Keratinocyte (primary cell): ENCODE measurements around the gene DCAF8. TPM values are rescaled to one million over a fixed set of nuclear protein-coding genes. Genes with fewer than 3 reads are reported as not detected.

Experiments
- DNase-seq: peaks from one replicate; pipeline ENCODE4 v3.0.0-alpha.2; 2011; ENCODE audit warnings: low read depth, missing footprints, low spot score
- FAIRE-seq: peaks from 2 replicates; lab custom pipeline; 2011; peaks lifted over from hg19 to GRCh38; lab: Jason Lieb, UNC
- H2AFZ ChIP-seq: 2 replicates; pipeline ENCODE4 v1.6.0; 2012; ENCODE audit warnings: low read length, control low read depth, inconsistent platforms; ENCODE audit not compliant: control insufficient read depth
- H3K27ac ChIP-seq: 2 replicates; pipeline ENCODE4 v1.5.1; 2011; ENCODE audit warnings: low read length; ENCODE audit not compliant: control insufficient read depth, insufficient read depth
- H3K27me3 ChIP-seq: 3 replicates; pipeline ENCODE4 v1.6.0; 2011; ENCODE audit warnings: low read length; ENCODE audit not compliant: control insufficient read depth, insufficient read depth; ENCODE audit errors: extremely low read depth
- H3K36me3 ChIP-seq, 2 experiments: 2 replicates in 1 of 2; 3 replicates in 1 of 2; pipeline ENCODE4 v1.5.1; 2011; ENCODE audit warnings: low read length in 2 of 2, mild to moderate bottlenecking in 1 of 2; ENCODE audit not compliant: control insufficient read depth in 2 of 2, insufficient read depth in 2 of 2; ENCODE audit errors: extremely low read depth in 1 of 2
- H3K4me1 ChIP-seq: 3 replicates; pipeline ENCODE4 v1.5.1; 2011; ENCODE audit warnings: low read length; ENCODE audit not compliant: control insufficient read depth, insufficient read depth; ENCODE audit errors: extremely low read depth
- H3K4me2 ChIP-seq: 3 replicates; pipeline ENCODE4 v1.6.0; 2011; ENCODE audit warnings: low read depth, low read length; ENCODE audit not compliant: control insufficient read depth, insufficient read depth; ENCODE audit errors: extremely low read depth
- H3K4me3 ChIP-seq, 3 experiments: fragments of 200-600 bp in 1 of 3; sonication (generic) in 1 of 3; 2 replicates in 2 of 3; 3 replicates in 1 of 3; pipeline ENCODE4 v1.5.1; 2011 to 2016; ENCODE audit warnings: low read length in 3 of 3, mild to moderate bottlenecking in 3 of 3, control low read depth in 2 of 3, inconsistent platforms in 1 of 3, low read depth in 1 of 3, mixed read lengths in 1 of 3, mixed run types in 1 of 3, moderate library complexity in 1 of 3; ENCODE audit not compliant: control insufficient read depth in 2 of 3, insufficient read depth in 2 of 3; ENCODE audit errors: extremely low read depth in 1 of 3
- H3K79me2 ChIP-seq: 2 replicates; pipeline ENCODE4 v1.6.0; 2012; ENCODE audit warnings: low read length; ENCODE audit not compliant: control insufficient read depth, insufficient read depth
- H3K9ac ChIP-seq: 3 replicates; pipeline ENCODE4 v1.6.0; 2011; ENCODE audit warnings: low read length; ENCODE audit not compliant: control insufficient read depth, insufficient read depth; ENCODE audit errors: extremely low read depth
- H3K9me1 ChIP-seq: 3 replicates; pipeline ENCODE4 v1.6.0; 2011; ENCODE audit warnings: low read length; ENCODE audit not compliant: control insufficient read depth, insufficient read depth; ENCODE audit errors: extremely low read depth
- H3K9me3 ChIP-seq: 2 replicates; pipeline ENCODE4 v1.5.1; 2012; ENCODE audit warnings: low read depth, low read length; ENCODE audit not compliant: control insufficient read depth
- H4K20me1 ChIP-seq: 3 replicates; pipeline ENCODE4 v1.6.0; 2011; ENCODE audit warnings: low read length; ENCODE audit not compliant: control insufficient read depth, insufficient read depth; ENCODE audit errors: extremely low read depth
- CTCF ChIP-seq, 3 experiments: IDR thresholded peaks in 1 of 3; conservative IDR thresholded peaks in 1 of 3; optimal IDR thresholded peaks in 1 of 3; 2 replicates in 2 of 3; 3 replicates in 1 of 3; pipeline versions ENCODE3 to v1.5.1; 2011; ENCODE audit warnings: low read length in 3 of 3, mild to moderate bottlenecking in 3 of 3, moderate library complexity in 2 of 3, control low read depth in 1 of 3, inconsistent platforms in 1 of 3; ENCODE audit not compliant: insufficient read depth in 2 of 3; ENCODE audit errors: extremely low read depth in 1 of 3
- EZH2 ChIP-seq: IDR thresholded peaks from one replicate; pipeline ENCODE4 v1.6.1; 2012; ENCODE audit warnings: inconsistent platforms, mild to moderate bottlenecking, low read length, moderate library complexity
- dilution Hi-C: fragments of 300-500 bp; cut with MboI; formaldehyde crosslinking; loops from one replicate; pipeline ENCODE4 v1.7.0; 2020; ENCODE audit warnings: low sequenced_read_pairs; ENCODE audit not compliant: extremely low pct_ligation_motif_present
- polyA plus RNA-seq, 5 experiments: library from polyadenylated mRNA; depleted of rRNA in 3 of 5; stranded (reverse) in 3 of 5; stranded (forward) in 1 of 5; unstranded in 1 of 5; fragments of >200 nt; gene quantifications; 1 replicate in 1 of 5; 2 replicates in 3 of 5; 3 replicates in 1 of 5; pipeline versions ENCODE4 v1.2.1 to v1.2.3, GENCODE V29; 2011 to 2012; ENCODE audit warnings: missing spikeins in 2 of 5, low read depth in 1 of 5, low replicate concordance in 1 of 5

The DCAF8 gene
- polyA plus RNA-seq, 1 donor (not counting 4 experiments of a cell fraction or from before 2014, with no cell fraction given): 81.2 TPM

GRCh38 chr1:160193832-160194736 is 68.3 kb downstream of the DCAF8 start:
- H3K9me3 ChIP-seq: no peaks in the 10 kb centered on the region
- DNase-seq (no peak), FAIRE-seq (no peak)
- no peaks in the 10 kb centered on the region for H3K9me1 ChIP-seq
- TF ChIP-seq CTCF (optimal IDR thresholded peaks at IDR 0.05 in 1 of 3, IDR thresholded peaks at IDR 0.05 in 1 of 3, conservative IDR thresholded peaks at IDR 0.05 in 1 of 3; ENCODE audit: extremely low read depth in 1 of 3, insufficient read depth in 2 of 3, low read length in 3 of 3): no peak
- TF ChIP-seq EZH2: no peak
- H3K4me2 ChIP-seq: no peak overlapping the region
- no peaks in the 10 kb centered on the region for H3K27me3 ChIP-seq
- H3K4me1 ChIP-seq: no peaks in the 10 kb centered on the region
- H3K36me3 ChIP-seq: no peaks in the 10 kb centered on the region
- no peak overlapping the region for H3K4me3 ChIP-seq
- H2AFZ ChIP-seq: no peak overlapping the region
- H3K27ac ChIP-seq: no peak overlapping the region
- H4K20me1 ChIP-seq: no peaks in the 10 kb centered on the region
- dilution Hi-C loops: no loop called here
- no peaks in the 10 kb centered on the region for H3K79me2 ChIP-seq
- no peak overlapping the region for H3K9ac ChIP-seq

- H3K4me1 ChIP-seq: no peaks in the 10 kb centered on the region
- no peaks in the 10 kb centered on the region for H3K9me3 ChIP-seq
- H3K27ac ChIP-seq: no peak overlapping the region
- no peaks in the 10 kb centered on the region for H3K27me3 ChIP-seq
- DNase-seq: peak; percentile 66
- H3K9me1 ChIP-seq: no peaks in the 10 kb centered on the region
- no peaks in the 10 kb centered on the region for H4K20me1 ChIP-seq
- peak; percentile 58 for FAIRE-seq
- no peak overlapping the region for H3K4me2 ChIP-seq
- no peak overlapping the region for H3K4me3 ChIP-seq
- no peaks in the 10 kb centered on the region for H3K79me2 ChIP-seq
- H3K36me3 ChIP-seq: no peaks in the 10 kb centered on the region
- no peak overlapping the region for H2AFZ ChIP-seq
- TF ChIP-seq EZH2: no peak
- TF ChIP-seq CTCF (optimal IDR thresholded peaks at IDR 0.05 in 1 of 3, IDR thresholded peaks at IDR 0.05 in 1 of 3, conservative IDR thresholded peaks at IDR 0.05 in 1 of 3; ENCODE audit: extremely low read depth in 1 of 3, insufficient read depth in 2 of 3, low read length in 3 of 3): peak; percentile 89 to 97 (median 92)
- no peak overlapping the region for H3K9ac ChIP-seq
- dilution Hi-C loops: no loop called here
Observed at GRCh38 chr1:160193091-160193819, 69.1 kb downstream of the DCAF8 start.
